Bronchial epithelial cell (primary cell): ENCODE data around the gene MBD6. TPM values are rescaled to one million over a fixed set of nuclear protein-coding genes. Genes with fewer than 3 reads are reported as not detected.

ENCODE experiments used
- DNase-seq: peaks from one replicate; pipeline ENCODE4 v3.0.0-alpha.2; 2010; ENCODE audit warnings: low read depth
- FAIRE-seq: peaks from 2 replicates; lab custom pipeline; 2011; peaks lifted over from hg19 to GRCh38; lab: Jason Lieb, UNC
- H3K27me3 ChIP-seq: 2 replicates; pipeline ENCODE4 v1.5.1; 2011; ENCODE audit warnings: low read length; ENCODE audit not compliant: control insufficient read depth, insufficient read depth
- H3K36me3 ChIP-seq: 2 replicates; pipeline ENCODE4 v1.5.1; 2011; ENCODE audit warnings: low read length; ENCODE audit not compliant: control insufficient read depth, insufficient read depth
- H3K4me3 ChIP-seq: 2 replicates; pipeline ENCODE4 v1.5.1; 2011; ENCODE audit warnings: mild to moderate bottlenecking, low read depth, low read length, control low read depth
- CTCF ChIP-seq: IDR thresholded peaks from 2 replicates; pipeline ENCODE4 v1.5.1; 2011; ENCODE audit warnings: mild to moderate bottlenecking, moderate library complexity, low read length, control low read depth, inconsistent platforms; ENCODE audit not compliant: insufficient read depth, severe bottlenecking
- total RNA-seq: library from RNA; depleted of rRNA; stranded (reverse); fragments of >200 nt; gene quantifications from 2 replicates; pipeline ENCODE4 v1.2.1, GENCODE V29; 2014

Gene MBD6
- total RNA-seq, 1 donor from 2014 or later, result 5.0 TPM

- peak overlapping the region; percentile 99 for H3K4me3 ChIP-seq
- TF ChIP-seq CTCF, result no peak
- DNase-seq (no peak), FAIRE-seq (no peak)
- peaks cover 34% of the 10 kb centered on the region for H3K36me3 ChIP-seq
- no peaks in the 10 kb centered on the region for H3K27me3 ChIP-seq
Observed at GRCh38 chr12:57518176-57518919, 4.3 kb upstream of the MBD6 start.

DNA sequence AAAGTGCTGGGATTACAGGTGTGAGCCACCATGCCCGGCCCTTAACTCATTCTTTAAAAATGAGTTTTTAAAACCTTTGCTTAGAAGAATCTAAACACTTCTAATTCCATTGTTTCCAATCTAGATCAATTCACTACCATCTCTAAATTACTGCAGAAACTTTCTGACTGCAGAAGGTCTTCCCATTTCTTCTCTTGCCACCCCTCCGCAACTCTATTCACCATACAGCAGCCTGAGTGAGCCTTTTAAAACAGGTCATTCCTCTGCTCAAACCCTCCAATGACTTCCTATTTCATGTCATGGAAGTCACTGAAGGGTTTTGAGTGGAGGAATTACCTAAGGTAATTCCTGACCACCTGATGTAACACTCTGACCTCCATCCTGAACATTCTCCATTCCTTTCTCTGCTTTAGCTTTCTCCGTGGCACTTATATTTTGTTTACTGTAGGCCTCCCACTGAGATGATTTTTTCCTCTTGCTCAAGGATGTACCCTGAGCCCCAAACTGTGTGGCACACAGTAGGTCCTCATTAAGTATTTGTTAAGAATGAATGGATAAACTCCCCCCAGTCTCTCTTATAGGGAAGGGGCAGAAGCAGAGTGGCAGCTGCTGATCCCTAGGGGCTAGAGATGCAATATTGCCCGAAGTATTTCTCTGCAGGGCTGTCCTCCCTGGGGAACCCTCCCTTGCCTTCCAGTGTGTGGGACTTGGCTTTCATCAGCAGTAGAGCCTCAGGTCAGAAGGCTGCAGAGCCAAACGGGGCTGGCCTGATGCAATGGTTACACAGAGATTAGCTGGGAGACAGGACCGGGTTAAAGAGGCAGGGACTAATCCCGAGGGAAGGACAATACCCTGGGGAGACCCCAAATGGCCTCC lies 3.5 kb upstream of the MBD6 start:
- peaks cover 34% of the 10 kb centered on the region for H3K36me3 ChIP-seq
- FAIRE-seq, result no peak
- H3K27me3 ChIP-seq, result no peaks in the 10 kb centered on the region
- no peak for TF ChIP-seq CTCF
- peak overlapping the region; percentile 99 for H3K4me3 ChIP-seq
- peak; percentile 13 for DNase-seq

- TF ChIP-seq CTCF, result no peak
- Histone ChIP-seq H3K27me3 (no peaks in the 10 kb centered on the region), H3K4me3 (peak overlapping the region; percentile 99), H3K36me3 (peaks cover 37% of the 10 kb centered on the region)
- DNase-seq (peak; percentile 12), FAIRE-seq (no peak)
Observed at GRCh38 chr12:57519796-57520052, 2.9 kb upstream of the MBD6 start.

GRCh38 chr12:57520053-57520818 lies 2.4 kb upstream of the MBD6 start, which contains the start of gene DDIT3:
Gene DDIT3, minus strand, starts transcription at chr12:57520514. Its CDS starts 3,108 bp downstream, at chr12:57517406.
- Histone ChIP-seq H3K4me3 (peak within 1 kb of the TSS; percentile 99), H3K27me3 (no peaks in the 10 kb centered on the region), H3K36me3 (peaks cover 37% of the 10 kb centered on the region)
- no peak for TF ChIP-seq CTCF
- DNase-seq, result peak; percentile 88
- FAIRE-seq, result no peak

DNA sequence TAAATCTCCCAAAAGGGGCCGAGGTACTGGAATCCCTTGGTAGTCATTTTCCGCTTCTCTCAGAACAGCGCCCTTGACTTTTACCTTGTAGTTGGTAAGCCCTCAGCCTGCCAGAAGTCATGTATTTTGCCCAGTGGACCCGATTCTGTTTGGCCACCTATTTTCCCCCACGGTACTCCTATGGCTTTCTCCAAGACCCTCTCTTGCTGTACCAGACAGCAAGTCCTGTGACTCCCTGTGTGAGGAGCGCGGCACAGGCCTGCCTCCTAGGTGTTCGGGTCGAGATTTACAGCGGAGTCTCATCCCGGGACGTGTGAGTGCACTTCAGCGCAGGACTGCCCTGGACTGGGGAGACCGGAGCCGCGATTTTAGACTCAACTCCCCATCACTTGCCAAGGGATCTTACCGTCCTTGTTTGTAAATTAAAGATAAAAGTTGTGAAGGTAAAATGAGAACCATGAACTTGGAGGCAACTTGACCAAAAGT lies 1.1 kb upstream of the MBD6 start:
- Histone ChIP-seq H3K36me3 (peaks cover 43% of the 10 kb centered on the region), H3K4me3 (no peak overlapping the region), H3K27me3 (no peaks in the 10 kb centered on the region)
- peak; percentile 22 for TF ChIP-seq CTCF
- FAIRE-seq (no peak), DNase-seq (peak; percentile 52)
